ENCODE results near the gene LCMT1. TPM values are rescaled to one million over a fixed set of nuclear protein-coding genes. Genes with fewer than 3 reads are reported as not detected.
A peak's percentile ranks its signal among the peaks of the same experiment; 100 is the strongest.

LCMT1 gene
- total and polyA plus RNA-seq, 2 of the 13 experiments (the other 11 are each of a cell fraction or from before 2014, with no cell fraction given): 41.2 to 48.7 TPM

DNA sequence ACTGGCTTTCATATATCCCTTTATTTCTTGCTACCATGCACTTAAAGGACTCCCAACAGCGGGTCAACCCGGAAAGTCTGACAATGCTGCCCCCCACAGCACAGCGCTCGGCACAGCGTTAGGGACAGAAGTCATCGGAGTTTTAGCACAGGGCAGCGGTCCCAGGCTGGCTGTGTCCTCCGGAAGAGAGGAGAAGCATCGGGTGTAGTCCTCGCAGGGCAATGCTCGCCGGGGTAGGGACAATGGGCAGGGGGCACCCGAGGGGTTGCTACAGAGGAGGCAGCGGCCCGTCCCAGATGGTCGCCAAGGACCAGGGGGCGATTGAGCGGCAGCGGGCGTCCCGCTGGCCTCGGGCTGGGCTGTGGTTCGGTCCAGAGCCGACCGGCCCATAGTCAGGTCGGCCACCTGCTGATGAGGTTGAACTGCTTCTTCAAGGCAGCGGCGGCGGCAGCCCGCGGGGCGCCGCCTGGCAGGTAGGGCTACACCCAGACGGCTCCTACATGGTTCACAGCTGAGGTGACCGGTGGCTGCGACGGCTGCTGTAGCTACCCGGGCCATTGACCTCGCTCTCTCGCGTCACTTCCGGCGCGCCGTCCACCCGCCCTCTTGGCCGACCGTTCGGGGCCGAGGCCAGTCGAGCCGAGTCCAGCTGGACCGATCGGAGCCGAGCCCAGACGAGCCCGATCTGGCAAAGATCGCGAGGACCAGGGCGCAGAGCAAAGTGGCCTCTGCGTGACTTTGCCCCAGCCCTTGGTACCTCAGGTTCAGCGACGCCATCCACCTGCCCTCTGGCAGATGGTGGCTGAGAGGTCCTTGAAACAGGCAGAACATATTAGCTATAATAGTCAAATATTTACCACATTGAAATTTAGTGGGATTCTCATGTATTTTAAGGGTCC lies 4.7 kb upstream of the LCMT1 start (continued):
- TF ChIP-seq, protein P1, sequence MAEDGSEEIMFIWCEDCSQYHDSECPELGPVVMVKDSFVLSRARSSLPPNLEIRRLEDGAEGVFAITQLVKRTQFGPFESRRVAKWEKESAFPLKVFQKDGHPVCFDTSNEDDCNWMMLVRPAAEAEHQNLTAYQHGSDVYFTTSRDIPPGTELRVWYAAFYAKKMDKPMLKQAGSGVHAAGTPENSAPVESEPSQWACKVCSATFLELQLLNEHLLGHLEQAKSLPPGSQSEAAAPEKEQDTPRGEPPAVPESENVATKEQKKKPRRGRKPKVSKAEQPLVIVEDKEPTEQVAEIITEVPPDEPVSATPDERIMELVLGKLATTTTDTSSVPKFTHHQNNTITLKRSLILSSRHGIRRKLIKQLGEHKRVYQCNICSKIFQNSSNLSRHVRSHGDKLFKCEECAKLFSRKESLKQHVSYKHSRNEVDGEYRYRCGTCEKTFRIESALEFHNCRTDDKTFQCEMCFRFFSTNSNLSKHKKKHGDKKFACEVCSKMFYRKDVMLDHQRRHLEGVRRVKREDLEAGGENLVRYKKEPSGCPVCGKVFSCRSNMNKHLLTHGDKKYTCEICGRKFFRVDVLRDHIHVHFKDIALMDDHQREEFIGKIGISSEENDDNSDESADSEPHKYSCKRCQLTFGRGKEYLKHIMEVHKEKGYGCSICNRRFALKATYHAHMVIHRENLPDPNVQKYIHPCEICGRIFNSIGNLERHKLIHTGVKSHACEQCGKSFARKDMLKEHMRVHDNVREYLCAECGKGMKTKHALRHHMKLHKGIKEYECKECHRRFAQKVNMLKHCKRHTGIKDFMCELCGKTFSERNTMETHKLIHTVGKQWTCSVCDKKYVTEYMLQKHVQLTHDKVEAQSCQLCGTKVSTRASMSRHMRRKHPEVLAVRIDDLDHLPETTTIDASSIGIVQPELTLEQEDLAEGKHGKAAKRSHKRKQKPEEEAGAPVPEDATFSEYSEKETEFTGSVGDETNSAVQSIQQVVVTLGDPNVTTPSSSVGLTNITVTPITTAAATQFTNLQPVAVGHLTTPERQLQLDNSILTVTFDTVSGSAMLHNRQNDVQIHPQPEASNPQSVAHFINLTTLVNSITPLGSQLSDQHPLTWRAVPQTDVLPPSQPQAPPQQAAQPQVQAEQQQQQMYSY (CRISPR knock-in tag; IDR thresholded peaks at IDR 0.05): no peak
- TF ChIP-seq HDAC6 (IDR thresholded peaks at IDR 0.05; ENCODE audit: low read depth, low read length) (no peak), NFKB2 (CRISPR knock-in tag; IDR thresholded peaks at IDR 0.05; ENCODE audit: borderline replicate concordance) (peak; percentile 96), ZNF615 (CRISPR knock-in tag; IDR thresholded peaks at IDR 0.05; ENCODE audit: borderline replicate concordance) (no peak; the same call in 1 of the 2 replicates), SRSF9 (IDR thresholded peaks at IDR 0.05; ENCODE audit: borderline replicate concordance, insufficient read depth, low read depth, low read length, poor library complexity, severe bottlenecking) (no peak), ZC3H13 (CRISPR knock-in tag; IDR thresholded peaks at IDR 0.05) (peak; percentile 86; the same call in 1 of the 2 replicates), DNMT1 (CRISPR knock-in tag; IDR thresholded peaks at IDR 0.05) (peak; percentile 75; the same call in 1 of the 2 replicates), HNF4G (IDR thresholded peaks at IDR 0.05; ENCODE audit: borderline replicate concordance, low read depth, low read length) (peak; percentile 77), HNF4G (CRISPR knock-in tag; IDR thresholded peaks at IDR 0.05; ENCODE audit: borderline replicate concordance, low read depth) (peak; percentile 74; the same call in 1 of the 2 replicates), FOSL2 (CRISPR knock-in tag; IDR thresholded peaks at IDR 0.05) (peak; percentile 55; the same call in 1 of the 2 replicates)
- TF ChIP-seq, protein P2, sequence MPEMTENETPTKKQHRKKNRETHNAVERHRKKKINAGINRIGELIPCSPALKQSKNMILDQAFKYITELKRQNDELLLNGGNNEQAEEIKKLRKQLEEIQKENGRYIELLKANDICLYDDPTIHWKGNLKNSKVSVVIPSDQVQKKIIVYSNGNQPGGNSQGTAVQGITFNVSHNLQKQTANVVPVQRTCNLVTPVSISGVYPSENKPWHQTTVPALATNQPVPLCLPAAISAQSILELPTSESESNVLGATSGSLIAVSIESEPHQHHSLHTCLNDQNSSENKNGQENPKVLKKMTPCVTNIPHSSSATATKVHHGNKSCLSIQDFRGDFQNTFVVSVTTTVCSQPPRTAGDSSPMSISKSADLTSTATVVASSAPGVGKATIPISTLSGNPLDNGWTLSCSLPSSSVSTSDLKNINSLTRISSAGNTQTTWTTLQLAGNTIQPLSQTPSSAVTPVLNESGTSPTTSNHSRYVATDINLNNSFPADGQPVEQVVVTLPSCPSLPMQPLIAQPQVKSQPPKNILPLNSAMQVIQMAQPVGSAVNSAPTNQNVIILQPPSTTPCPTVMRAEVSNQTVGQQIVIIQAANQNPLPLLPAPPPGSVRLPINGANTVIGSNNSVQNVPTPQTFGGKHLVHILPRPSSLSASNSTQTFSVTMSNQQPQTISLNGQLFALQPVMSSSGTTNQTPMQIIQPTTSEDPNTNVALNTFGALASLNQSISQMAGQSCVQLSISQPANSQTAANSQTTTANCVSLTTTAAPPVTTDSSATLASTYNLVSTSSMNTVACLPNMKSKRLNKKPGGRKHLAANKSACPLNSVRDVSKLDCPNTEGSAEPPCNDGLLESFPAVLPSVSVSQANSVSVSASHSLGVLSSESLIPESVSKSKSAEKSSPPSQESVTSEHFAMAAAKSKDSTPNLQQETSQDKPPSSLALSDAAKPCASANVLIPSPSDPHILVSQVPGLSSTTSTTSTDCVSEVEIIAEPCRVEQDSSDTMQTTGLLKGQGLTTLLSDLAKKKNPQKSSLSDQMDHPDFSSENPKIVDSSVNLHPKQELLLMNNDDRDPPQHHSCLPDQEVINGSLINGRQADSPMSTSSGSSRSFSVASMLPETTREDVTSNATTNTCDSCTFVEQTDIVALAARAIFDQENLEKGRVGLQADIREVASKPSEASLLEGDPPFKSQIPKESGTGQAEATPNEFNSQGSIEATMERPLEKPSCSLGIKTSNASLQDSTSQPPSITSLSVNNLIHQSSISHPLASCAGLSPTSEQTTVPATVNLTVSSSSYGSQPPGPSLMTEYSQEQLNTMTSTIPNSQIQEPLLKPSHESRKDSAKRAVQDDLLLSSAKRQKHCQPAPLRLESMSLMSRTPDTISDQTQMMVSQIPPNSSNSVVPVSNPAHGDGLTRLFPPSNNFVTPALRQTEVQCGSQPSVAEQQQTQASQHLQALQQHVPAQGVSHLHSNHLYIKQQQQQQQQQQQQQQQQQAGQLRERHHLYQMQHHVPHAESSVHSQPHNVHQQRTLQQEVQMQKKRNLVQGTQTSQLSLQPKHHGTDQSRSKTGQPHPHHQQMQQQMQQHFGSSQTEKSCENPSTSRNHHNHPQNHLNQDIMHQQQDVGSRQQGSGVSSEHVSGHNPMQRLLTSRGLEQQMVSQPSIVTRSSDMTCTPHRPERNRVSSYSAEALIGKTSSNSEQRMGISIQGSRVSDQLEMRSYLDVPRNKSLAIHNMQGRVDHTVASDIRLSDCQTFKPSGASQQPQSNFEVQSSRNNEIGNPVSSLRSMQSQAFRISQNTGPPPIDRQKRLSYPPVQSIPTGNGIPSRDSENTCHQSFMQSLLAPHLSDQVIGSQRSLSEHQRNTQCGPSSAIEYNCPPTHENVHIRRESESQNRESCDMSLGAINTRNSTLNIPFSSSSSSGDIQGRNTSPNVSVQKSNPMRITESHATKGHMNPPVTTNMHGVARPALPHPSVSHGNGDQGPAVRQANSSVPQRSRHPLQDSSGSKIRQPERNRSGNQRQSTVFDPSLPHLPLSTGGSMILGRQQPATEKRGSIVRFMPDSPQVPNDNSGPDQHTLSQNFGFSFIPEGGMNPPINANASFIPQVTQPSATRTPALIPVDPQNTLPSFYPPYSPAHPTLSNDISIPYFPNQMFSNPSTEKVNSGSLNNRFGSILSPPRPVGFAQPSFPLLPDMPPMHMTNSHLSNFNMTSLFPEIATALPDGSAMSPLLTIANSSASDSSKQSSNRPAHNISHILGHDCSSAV (CRISPR knock-in tag; IDR thresholded peaks at IDR 0.05; ENCODE audit: borderline replicate concordance): no peak; the same call in 1 of the 2 replicates
- TF ChIP-seq, protein P3, sequence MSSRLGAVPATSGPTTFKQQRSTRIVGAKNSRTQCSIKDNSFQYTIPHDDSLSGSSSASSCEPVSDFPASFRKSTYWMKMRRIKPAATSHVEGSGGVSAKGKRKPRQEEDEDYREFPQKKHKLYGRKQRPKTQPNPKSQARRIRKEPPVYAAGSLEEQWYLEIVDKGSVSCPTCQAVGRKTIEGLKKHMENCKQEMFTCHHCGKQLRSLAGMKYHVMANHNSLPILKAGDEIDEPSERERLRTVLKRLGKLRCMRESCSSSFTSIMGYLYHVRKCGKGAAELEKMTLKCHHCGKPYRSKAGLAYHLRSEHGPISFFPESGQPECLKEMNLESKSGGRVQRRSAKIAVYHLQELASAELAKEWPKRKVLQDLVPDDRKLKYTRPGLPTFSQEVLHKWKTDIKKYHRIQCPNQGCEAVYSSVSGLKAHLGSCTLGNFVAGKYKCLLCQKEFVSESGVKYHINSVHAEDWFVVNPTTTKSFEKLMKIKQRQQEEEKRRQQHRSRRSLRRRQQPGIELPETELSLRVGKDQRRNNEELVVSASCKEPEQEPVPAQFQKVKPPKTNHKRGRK (CRISPR knock-in tag; IDR thresholded peaks at IDR 0.05): peak; percentile 30; the same call in 1 of the 2 replicates
